SK-N-SH (cell line): ENCODE data around the gene YPEL3. TPM values are rescaled to one million over a fixed set of nuclear protein-coding genes. Genes with fewer than 3 reads are reported as not detected.

Source experiments
- CTCF ChIA-PET: fragments of 300-600, 350-600 bp; formaldehyde crosslinking; extraction: SDS; loops from one replicate; lab custom pipeline; 2021; lab: Yijun Ruan, JAX
- POLR2A ChIA-PET: fragments of 350-600 bp; sonication (Branson Sonifier 250); formaldehyde crosslinking; extraction: SDS; loops from one replicate; lab custom pipeline; 2020; ENCODE audit warnings: antibody characterized with exemption, inconsistent platforms; lab: Yijun Ruan, JAX
- DNase-seq: peaks from one replicate; pipeline ENCODE4 v3.0.0; 2012
- H2AFZ ChIP-seq: fragments of 200-600 bp; sonication (generic); 2 replicates; pipeline ENCODE4 v1.8.1; 2016; ENCODE audit warnings: antibody characterized with exemption, mild to moderate bottlenecking, low read depth
- H3F3A ChIP-seq: fragments of 200-600 bp; sonication (generic); replicated peaks from 2 replicates; pipeline ENCODE3; 2016; ENCODE audit warnings: antibody characterized with exemption, mild to moderate bottlenecking; ENCODE audit not compliant: insufficient read depth
- H3K27ac ChIP-seq, 2 experiments: fragments of 200-500 bp in 1 of 2; fragments of 200-600 bp in 1 of 2; sonication (Bioruptor generic) in 1 of 2; sonication (generic), shearing (Covaris generic) in 1 of 2; 2 replicates each; pipeline versions ENCODE4 v1.5.1 to v1.6.1; 2014 to 2016; ENCODE audit warnings: low read depth in 2 of 2, inconsistent platforms in 1 of 2, low read length in 1 of 2, mild to moderate bottlenecking in 1 of 2, mixed read lengths in 1 of 2
- H3K27me3 ChIP-seq: fragments of 200-600 bp; sonication (generic), shearing (Covaris generic); 2 replicates; pipeline ENCODE4 v1.6.1; 2016; ENCODE audit warnings: mixed run types; ENCODE audit not compliant: insufficient read depth
- H3K36me3 ChIP-seq, 2 experiments: fragments of 200-500 bp in 1 of 2; fragments of 200-600 bp in 1 of 2; sonication (Bioruptor generic) in 1 of 2; sonication (generic) in 1 of 2; replicated peaks in 1 of 2; 2 replicates each; pipeline versions ENCODE3 to v1.5.1; 2014 to 2016; ENCODE audit warnings: low read length in 1 of 2, mild to moderate bottlenecking in 1 of 2; ENCODE audit not compliant: insufficient read depth in 2 of 2, control insufficient read depth in 1 of 2
- H3K4me1 ChIP-seq, 2 experiments: fragments of 200-500 bp in 1 of 2; fragments of 200-600 bp in 1 of 2; sonication (Bioruptor generic) in 1 of 2; sonication (generic), shearing (Covaris generic) in 1 of 2; 2 replicates each; pipeline versions ENCODE4 v1.5.1 to v1.6.1; 2014 to 2016; ENCODE audit warnings: low read depth in 1 of 2, low read length in 1 of 2, mixed run types in 1 of 2; ENCODE audit not compliant: insufficient read depth in 2 of 2, control insufficient read depth in 1 of 2
- H3K4me2 ChIP-seq: fragments of 200-600 bp; sonication (generic), shearing (Covaris generic); 2 replicates; pipeline ENCODE4 v1.6.1; 2017; ENCODE audit warnings: mixed run types
- H3K4me3 ChIP-seq, 2 experiments: fragments of 200-500 bp in 1 of 2; fragments of 200-600 bp in 1 of 2; sonication (Bioruptor generic) in 1 of 2; sonication (generic), shearing (Covaris generic) in 1 of 2; 2 replicates each; pipeline versions ENCODE4 v1.5.1 to v1.8.1; 2014 to 2016; ENCODE audit warnings: low read depth in 2 of 2, inconsistent platforms in 1 of 2, low read length in 1 of 2, mild to moderate bottlenecking in 1 of 2, mixed read lengths in 1 of 2, moderate library complexity in 1 of 2
- H3K79me2 ChIP-seq: fragments of 200-600 bp; sonication (generic); 2 replicates; pipeline ENCODE4 v1.8.1; 2017; ENCODE audit warnings: mild to moderate bottlenecking; ENCODE audit not compliant: insufficient read depth
- H3K9ac ChIP-seq: fragments of 200-600 bp; sonication (generic); 2 replicates; pipeline ENCODE4 v1.6.1; 2017; ENCODE audit warnings: mixed run types
- H3K9me2 ChIP-seq: fragments of 200-600 bp; sonication (generic); 2 replicates; pipeline ENCODE4 v1.6.1; 2017; ENCODE audit warnings: mixed run types
- H3K9me3 ChIP-seq: fragments of 200-600 bp; sonication (generic); 2 replicates; pipeline ENCODE4 v1.6.1; 2017; ENCODE audit warnings: mixed run types, mild to moderate bottlenecking, moderate library complexity
- H4K20me1 ChIP-seq: fragments of 200-600 bp; sonication (generic); 2 replicates; pipeline ENCODE4 v1.6.1; 2017; ENCODE audit warnings: mild to moderate bottlenecking, mixed run types; ENCODE audit not compliant: insufficient read depth
- ELF1 ChIP-seq: IDR thresholded peaks from 2 replicates; pipeline ENCODE4 v1.4.0; 2012
- EP300 ChIP-seq, 2 experiments: IDR thresholded peaks; 2 replicates each; pipeline versions ENCODE4 v1.4.0 to v1.6.1; 2012; ENCODE audit warnings: borderline replicate concordance in 1 of 2, low read depth in 1 of 2, low read length in 1 of 2
- FOSL2 ChIP-seq: IDR thresholded peaks from 2 replicates; pipeline ENCODE4 v1.4.0; 2012; ENCODE audit warnings: low read depth, mild to moderate bottlenecking, moderate library complexity, borderline replicate concordance
- FOXM1 ChIP-seq: IDR thresholded peaks from 2 replicates; pipeline ENCODE4 v1.4.0; 2012; ENCODE audit warnings: low read depth, mild to moderate bottlenecking
- JUND ChIP-seq: IDR thresholded peaks from 2 replicates; pipeline ENCODE4 v1.4.0; 2012
- MAX ChIP-seq: IDR thresholded peaks from 2 replicates; pipeline ENCODE4 v1.4.0; 2012; ENCODE audit warnings: low read depth
- MEF2A ChIP-seq: IDR thresholded peaks from 2 replicates; pipeline ENCODE4 v1.4.0; 2012; ENCODE audit warnings: low read depth, borderline replicate concordance
- NFIC ChIP-seq: IDR thresholded peaks from 2 replicates; pipeline ENCODE4 v1.4.0; 2012; ENCODE audit warnings: borderline replicate concordance
- NRF1 ChIP-seq: IDR thresholded peaks from 2 replicates; pipeline ENCODE4 v1.6.1; 2012; ENCODE audit warnings: low read depth, mild to moderate bottlenecking, low read length
- POLR2AphosphoS5 ChIP-seq: IDR thresholded peaks from 2 replicates; pipeline ENCODE4 v1.6.1; 2012; ENCODE audit warnings: low read depth, low read length
- RAD21 ChIP-seq: IDR thresholded peaks from 2 replicates; pipeline ENCODE4 v1.6.1; 2012; ENCODE audit warnings: mild to moderate bottlenecking, low read length
- RCOR1 ChIP-seq: fragments of 150-350 bp; IDR thresholded peaks from 2 replicates; pipeline ENCODE4 v1.6.1; 2017; ENCODE audit warnings: antibody characterized with exemption, low read length
- REST ChIP-seq: IDR thresholded peaks from 2 replicates; pipeline ENCODE4 v1.6.1; 2012; ENCODE audit warnings: mild to moderate bottlenecking, low read depth, low read length, moderate library complexity
- SIN3A ChIP-seq: IDR thresholded peaks from 2 replicates; pipeline ENCODE4 v1.6.1; 2012; ENCODE audit warnings: low read depth, mild to moderate bottlenecking, low read length, moderate library complexity, borderline replicate concordance
- SMC3 ChIP-seq: IDR thresholded peaks from 2 replicates; pipeline ENCODE4 v1.6.1; 2012; ENCODE audit warnings: low read depth, low read length, improper control_type of control experiment
- TCF12 ChIP-seq: IDR thresholded peaks from 2 replicates; pipeline ENCODE4 v1.4.0; 2012
- TEAD4 ChIP-seq: IDR thresholded peaks from 2 replicates; pipeline ENCODE4 v1.4.0; 2012; ENCODE audit warnings: mild to moderate bottlenecking, borderline replicate concordance; ENCODE audit not compliant: insufficient read depth
- YY1 ChIP-seq: IDR thresholded peaks from 2 replicates; pipeline ENCODE4 v1.4.0; 2012; ENCODE audit warnings: low read depth, mild to moderate bottlenecking
- WGBS: methylation state at CpG from one replicate; pipeline ENCODE4 v1.1.6; 2017; ENCODE audit warnings: low lambda C conversion rate; 5-methylcytosine and 5-hydroxymethylcytosine counted together
- polyA plus RNA-seq, 3 experiments: library from polyadenylated mRNA; depleted of rRNA; stranded (reverse); fragments of >200 nt; gene quantifications; 2 replicates each; pipeline ENCODE4 v1.2.3, GENCODE V29; 2012
- TF ChIP-seq, protein P1 (sequence below): IDR thresholded peaks from 2 replicates; pipeline ENCODE4 v1.4.0; 2012; ENCODE audit warnings: low read depth, borderline replicate concordance
- TF ChIP-seq, protein P2 (sequence below): fragments of 200-600 bp; sonication (generic); IDR thresholded peaks from 2 replicates; pipeline ENCODE4 v1.6.1; 2017; ENCODE audit warnings: antibody characterized with exemption, mild to moderate bottlenecking, moderate library complexity
- TF ChIP-seq, protein P3 (sequence below): fragments of 150-350 bp; IDR thresholded peaks from 2 replicates; pipeline ENCODE4 v1.6.1; 2017; ENCODE audit warnings: antibody characterized with exemption, low read length, low read depth, borderline replicate concordance

YPEL3 gene
- polyA plus RNA-seq, 1 of the 3 experiments (the other 2 are of a cell fraction): 36.6 TPM

DNA sequence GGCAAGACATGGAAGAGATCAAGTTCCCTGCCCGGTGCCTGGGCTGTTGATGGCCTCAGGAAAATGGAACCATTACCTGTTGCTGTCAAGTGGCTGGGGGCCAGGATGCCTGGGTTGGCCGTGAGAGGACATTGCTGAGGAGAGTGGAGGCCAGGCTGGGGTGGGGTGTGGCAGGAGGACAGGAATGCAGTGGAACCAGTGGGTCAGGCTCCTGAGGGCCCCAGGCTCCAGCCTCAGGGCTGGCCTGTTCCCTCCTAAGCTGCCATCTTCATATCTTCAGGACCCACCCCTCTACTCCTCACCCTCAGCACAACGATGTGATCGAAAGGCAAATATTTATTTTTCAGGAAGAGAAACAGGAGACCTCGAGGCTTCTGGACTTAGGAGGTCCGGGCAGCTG is 8.5 kb upstream of the YPEL3 start:
- Histone ChIP-seq H3K4me3 (no peak overlapping the region), H4K20me1 (no peaks in the 10 kb centered on the region), H3K27ac (no peak overlapping the region), H3K9me2 (no peaks in the 10 kb centered on the region), H3K36me3 (peaks cover 0 to 7% of the 10 kb centered on the region in 2 experiments), H3K9ac (no peak overlapping the region), H3K9me3 (no peaks in the 10 kb centered on the region), H3F3A (no peaks in the 10 kb centered on the region), H3K79me2 (no peaks in the 10 kb centered on the region), H3K4me2 (no peak overlapping the region), H3K27me3 (no peaks in the 10 kb centered on the region), H3K4me1 (no peaks in the 10 kb centered on the region), H2AFZ (no peak overlapping the region)
- no peak for TF ChIP-seq JUND
- no peak for TF ChIP-seq TEAD4
- TF ChIP-seq, protein P1, sequence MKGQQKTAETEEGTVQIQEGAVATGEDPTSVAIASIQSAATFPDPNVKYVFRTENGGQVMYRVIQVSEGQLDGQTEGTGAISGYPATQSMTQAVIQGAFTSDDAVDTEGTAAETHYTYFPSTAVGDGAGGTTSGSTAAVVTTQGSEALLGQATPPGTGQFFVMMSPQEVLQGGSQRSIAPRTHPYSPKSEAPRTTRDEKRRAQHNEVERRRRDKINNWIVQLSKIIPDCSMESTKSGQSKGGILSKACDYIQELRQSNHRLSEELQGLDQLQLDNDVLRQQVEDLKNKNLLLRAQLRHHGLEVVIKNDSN: no peak
- TF ChIP-seq NFIC: no peak
- no peak for TF ChIP-seq MAX
- TF ChIP-seq EP300 (IDR thresholded peaks at IDR 0.05; ENCODE audit: borderline replicate concordance in 1 of 2, low read depth in 1 of 2, low read length in 1 of 2): no peak
- TF ChIP-seq RCOR1: no peak
- TF ChIP-seq FOXM1: no peak
- TF ChIP-seq TCF12: no peak
- TF ChIP-seq, protein P2, sequence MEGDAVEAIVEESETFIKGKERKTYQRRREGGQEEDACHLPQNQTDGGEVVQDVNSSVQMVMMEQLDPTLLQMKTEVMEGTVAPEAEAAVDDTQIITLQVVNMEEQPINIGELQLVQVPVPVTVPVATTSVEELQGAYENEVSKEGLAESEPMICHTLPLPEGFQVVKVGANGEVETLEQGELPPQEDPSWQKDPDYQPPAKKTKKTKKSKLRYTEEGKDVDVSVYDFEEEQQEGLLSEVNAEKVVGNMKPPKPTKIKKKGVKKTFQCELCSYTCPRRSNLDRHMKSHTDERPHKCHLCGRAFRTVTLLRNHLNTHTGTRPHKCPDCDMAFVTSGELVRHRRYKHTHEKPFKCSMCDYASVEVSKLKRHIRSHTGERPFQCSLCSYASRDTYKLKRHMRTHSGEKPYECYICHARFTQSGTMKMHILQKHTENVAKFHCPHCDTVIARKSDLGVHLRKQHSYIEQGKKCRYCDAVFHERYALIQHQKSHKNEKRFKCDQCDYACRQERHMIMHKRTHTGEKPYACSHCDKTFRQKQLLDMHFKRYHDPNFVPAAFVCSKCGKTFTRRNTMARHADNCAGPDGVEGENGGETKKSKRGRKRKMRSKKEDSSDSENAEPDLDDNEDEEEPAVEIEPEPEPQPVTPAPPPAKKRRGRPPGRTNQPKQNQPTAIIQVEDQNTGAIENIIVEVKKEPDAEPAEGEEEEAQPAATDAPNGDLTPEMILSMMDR: no peak
- TF ChIP-seq RAD21: no peak
- POLR2A ChIA-PET: no interaction called here
- CTCF ChIA-PET: interaction anchor here (3.3 to 4.5 kb wide), 2 partner anchors 8 to 12 kb away, joined by 14 to 39 read pairs; partner anchors contain the start of genes GDPD3 and TBX6
- DNase-seq: no peak
- whole genome bisulfite sequencing: 85% methylated on average over 6 of the region's 6 CpGs

- H3K4me3 ChIP-seq: no peak overlapping the region
- H4K20me1 ChIP-seq: no peaks in the 10 kb centered on the region
- WGBS: 81% methylated on average over 4 of the region's 4 CpGs
- H2AFZ ChIP-seq: no peak overlapping the region
- no peaks in the 10 kb centered on the region for H3K9me2 ChIP-seq
- CTCF ChIA-PET: interaction anchor here (3.3 to 4.5 kb wide), 2 partner anchors 9 to 12 kb away, joined by 14 to 39 read pairs; partner anchors contain the start of genes GDPD3 and TBX6
- no peak overlapping the region for H3K4me2 ChIP-seq
- no peaks in the 10 kb centered on the region for H3K27me3 ChIP-seq
- H3F3A ChIP-seq: no peaks in the 10 kb centered on the region
- H3K9ac ChIP-seq: no peak overlapping the region
- DNase-seq: no peak
- no peaks in the 10 kb centered on the region for H3K79me2 ChIP-seq
- H3K36me3 ChIP-seq: peaks cover 0 to 7% of the 10 kb centered on the region in 2 experiments
- H3K4me1 ChIP-seq: no peaks in the 10 kb centered on the region
- no peak overlapping the region for H3K27ac ChIP-seq
- POLR2A ChIA-PET: no interaction called here
- no peaks in the 10 kb centered on the region for H3K9me3 ChIP-seq
- TF ChIP-seq MAX (no peak), SMC3 (no peak), SIN3A (no peak), REST (no peak), YY1 (no peak), MEF2A (no peak), POLR2AphosphoS5 (no peak), FOSL2 (no peak), ELF1 (no peak), TCF12 (no peak), NFIC (no peak), NRF1 (no peak)
- TF ChIP-seq, protein P3, sequence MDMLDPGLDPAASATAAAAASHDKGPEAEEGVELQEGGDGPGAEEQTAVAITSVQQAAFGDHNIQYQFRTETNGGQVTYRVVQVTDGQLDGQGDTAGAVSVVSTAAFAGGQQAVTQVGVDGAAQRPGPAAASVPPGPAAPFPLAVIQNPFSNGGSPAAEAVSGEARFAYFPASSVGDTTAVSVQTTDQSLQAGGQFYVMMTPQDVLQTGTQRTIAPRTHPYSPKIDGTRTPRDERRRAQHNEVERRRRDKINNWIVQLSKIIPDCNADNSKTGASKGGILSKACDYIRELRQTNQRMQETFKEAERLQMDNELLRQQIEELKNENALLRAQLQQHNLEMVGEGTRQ: no peak
These were observed 8.1 kb upstream of the YPEL3 start for GRCh38 chr16:30104090-30104489.
